Astrocyte (in vitro differentiated cells and primary cell): ENCODE data around the gene PURB. TPM values are rescaled to one million over a fixed set of nuclear protein-coding genes. Genes with fewer than 3 reads are reported as not detected.
"Not testable (repeated sequence)": the region's sequence is repeated elsewhere in the genome, so short reads cannot be mapped to it uniquely, and the experiment has no call there.

ENCODE experiments used
- DNase-seq: peaks from one replicate; pipeline ENCODE4 v3.0.0-alpha.2; 2010; ENCODE audit warnings: low read depth
- FAIRE-seq: peaks from 2 replicates; lab custom pipeline; 2011; peaks lifted over from hg19 to GRCh38; lab: Jason Lieb, UNC
- H2AFZ ChIP-seq: 2 replicates; pipeline ENCODE4 v1.6.0; 2012; ENCODE audit warnings: low read depth, low read length, inconsistent platforms
- H3K27ac ChIP-seq: 2 replicates; pipeline ENCODE4 v1.5.1; 2011; ENCODE audit warnings: low read depth, low read length, inconsistent platforms
- H3K27me3 ChIP-seq: 2 replicates; pipeline ENCODE4 v1.6.0; 2011; ENCODE audit warnings: low read length, inconsistent platforms; ENCODE audit not compliant: insufficient read depth
- H3K36me3 ChIP-seq: 2 replicates; pipeline ENCODE4 v1.5.1; 2011; ENCODE audit warnings: low read length, inconsistent platforms; ENCODE audit not compliant: insufficient read depth
- H3K4me1 ChIP-seq: 2 replicates; pipeline ENCODE4 v1.5.1; 2011; ENCODE audit warnings: low read length, inconsistent platforms; ENCODE audit not compliant: insufficient read depth
- H3K4me2 ChIP-seq: 2 replicates; pipeline ENCODE4 v1.6.0; 2012; ENCODE audit warnings: low read length, inconsistent platforms
- H3K4me3 ChIP-seq: 2 replicates; pipeline ENCODE4 v1.5.1; 2011; ENCODE audit warnings: low read depth, mild to moderate bottlenecking, low read length, inconsistent platforms; ENCODE audit not compliant: insufficient read depth
- H3K79me2 ChIP-seq: 2 replicates; pipeline ENCODE4 v1.6.0; 2012; ENCODE audit warnings: mild to moderate bottlenecking, low read length, inconsistent platforms; ENCODE audit not compliant: insufficient read depth
- H3K9ac ChIP-seq: 2 replicates; pipeline ENCODE4 v1.6.0; 2012; ENCODE audit warnings: mild to moderate bottlenecking, low read length, inconsistent platforms
- H3K9me3 ChIP-seq: 2 replicates; pipeline ENCODE4 v1.5.1; 2012; ENCODE audit warnings: low read depth, mild to moderate bottlenecking, low read length, inconsistent platforms; ENCODE audit not compliant: insufficient read depth
- H4K20me1 ChIP-seq: 2 replicates; pipeline ENCODE4 v1.6.0; 2012; ENCODE audit warnings: low read length, inconsistent platforms; ENCODE audit not compliant: insufficient read depth
- H3K27ac Mint-ChIP-seq: one replicate; pipeline ENCODE4 v1.8.0; 2021; ENCODE audit warnings: mild to moderate bottlenecking, mixed read lengths; ENCODE audit not compliant: unreplicated experiment
- H3K27me3 Mint-ChIP-seq: one replicate; pipeline ENCODE4 v1.8.0; 2021; ENCODE audit warnings: low read depth, mixed read lengths; ENCODE audit not compliant: unreplicated experiment
- H3K36me3 Mint-ChIP-seq: one replicate; pipeline ENCODE4 v1.8.0; 2021; ENCODE audit warnings: low read depth, mixed read lengths; ENCODE audit not compliant: unreplicated experiment
- H3K4me1 Mint-ChIP-seq: one replicate; pipeline ENCODE4 v1.8.0; 2021; ENCODE audit warnings: low read depth, mixed read lengths; ENCODE audit not compliant: unreplicated experiment
- H3K4me3 Mint-ChIP-seq: one replicate; pipeline ENCODE4 v1.8.0; 2021; ENCODE audit warnings: mild to moderate bottlenecking, moderate library complexity, mixed read lengths; ENCODE audit not compliant: unreplicated experiment
- H3K9me3 Mint-ChIP-seq: one replicate; pipeline ENCODE4 v1.8.0; 2021; ENCODE audit warnings: mild to moderate bottlenecking, mixed read lengths; ENCODE audit not compliant: unreplicated experiment
- EZH2 ChIP-seq: IDR thresholded peaks from 2 replicates; pipeline ENCODE4 v1.6.1; 2012; ENCODE audit warnings: mild to moderate bottlenecking, low read length, inconsistent platforms; ENCODE audit not compliant: insufficient read depth
- total RNA-seq: library from RNA; stranded (reverse); gene quantifications from 2 replicates; pipeline ENCODE4 v1.2.1, GENCODE V29; 2021
- TF ChIP-seq, protein P1 (sequence below): IDR thresholded peaks from 2 replicates; pipeline ENCODE4 v1.5.1; 2011; ENCODE audit warnings: low read depth, mild to moderate bottlenecking, inconsistent platforms, low read length, moderate library complexity; ENCODE audit not compliant: insufficient read depth

Gene PURB
- total RNA-seq, 1 donor from 2014 or later = 26.3 TPM

DNA sequence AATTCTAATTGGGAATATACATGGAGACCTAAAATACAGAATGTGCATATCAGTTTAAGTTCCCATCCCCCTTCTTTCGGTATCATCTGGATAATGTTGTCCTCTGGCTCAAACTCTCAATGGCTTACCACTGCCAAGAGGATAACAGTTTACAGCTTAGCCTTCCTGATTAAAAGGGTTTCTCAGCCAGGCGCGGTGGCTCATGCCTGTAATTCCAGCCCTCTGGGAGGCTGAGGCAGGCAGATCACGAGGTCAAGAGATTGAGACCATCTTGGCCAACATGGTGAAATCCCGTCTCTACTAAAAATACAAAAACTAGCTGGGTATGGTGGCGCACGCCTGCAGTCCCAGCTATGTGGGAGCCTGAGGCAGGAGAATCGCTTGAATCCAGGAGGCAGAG, 42.7 kb downstream of the PURB start:
- H3K4me3 Mint-ChIP-seq, H3K4me2 ChIP-seq, H3K9me3 ChIP-seq, FAIRE-seq, H3K4me3 ChIP-seq, H3K27ac Mint-ChIP-seq, H3K9me3 Mint-ChIP-seq, H3K27me3 ChIP-seq, DNase-seq, H3K4me1 Mint-ChIP-seq, H3K36me3 Mint-ChIP-seq, H3K27ac ChIP-seq, H2AFZ ChIP-seq, H3K27me3 Mint-ChIP-seq, H3K4me1 ChIP-seq, H3K9ac ChIP-seq, H3K36me3 ChIP-seq: not testable (repeated sequence)
- Histone ChIP-seq H4K20me1 (peaks cover 66% of the 10 kb centered on the region), H3K79me2 (peaks cover 93% of the 10 kb centered on the region)

DNA sequence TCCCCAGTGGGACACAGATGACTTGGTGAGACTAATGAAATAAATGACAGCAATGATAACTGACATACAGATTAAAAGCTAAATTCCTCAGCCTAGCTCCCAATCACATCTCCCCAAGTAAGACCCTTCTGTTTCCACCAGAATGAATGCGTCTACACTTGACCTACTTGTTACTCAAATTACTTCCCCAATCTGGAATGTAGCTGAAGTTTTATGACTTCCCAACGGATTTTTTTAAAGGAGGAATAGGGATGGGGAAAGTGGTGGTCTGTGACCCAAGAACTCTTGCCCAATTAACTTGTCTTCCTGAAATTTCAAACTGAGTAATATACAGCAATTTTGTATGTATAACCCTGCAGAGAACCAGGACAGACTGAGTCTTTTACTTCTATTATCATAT, 46.6 kb downstream of the PURB start:
- Mint-ChIP-seq H3K27ac (no peak overlapping the region), H3K9me3 (no peaks in the 10 kb centered on the region), H3K4me1 (peaks cover 2% of the 10 kb centered on the region), H3K27me3 (no peaks in the 10 kb centered on the region), H3K36me3 (no peaks in the 10 kb centered on the region), H3K4me3 (no peak overlapping the region)
- no peak overlapping the region for H3K4me3 ChIP-seq
- no peak overlapping the region for H3K9ac ChIP-seq
- H3K9me3 ChIP-seq = no peaks in the 10 kb centered on the region
- H3K4me2 ChIP-seq = no peak overlapping the region
- H3K36me3 ChIP-seq = peaks cover 21% of the 10 kb centered on the region
- FAIRE-seq (no peak), DNase-seq (no peak)
- H2AFZ ChIP-seq = no peak overlapping the region
- H4K20me1 ChIP-seq = peaks cover 35% of the 10 kb centered on the region
- peaks cover 75% of the 10 kb centered on the region for H3K79me2 ChIP-seq
- H3K27me3 ChIP-seq = no peaks in the 10 kb centered on the region
- no peak overlapping the region for H3K27ac ChIP-seq
- no peaks in the 10 kb centered on the region for H3K4me1 ChIP-seq
- no peak for TF ChIP-seq EZH2
- TF ChIP-seq, protein P1, sequence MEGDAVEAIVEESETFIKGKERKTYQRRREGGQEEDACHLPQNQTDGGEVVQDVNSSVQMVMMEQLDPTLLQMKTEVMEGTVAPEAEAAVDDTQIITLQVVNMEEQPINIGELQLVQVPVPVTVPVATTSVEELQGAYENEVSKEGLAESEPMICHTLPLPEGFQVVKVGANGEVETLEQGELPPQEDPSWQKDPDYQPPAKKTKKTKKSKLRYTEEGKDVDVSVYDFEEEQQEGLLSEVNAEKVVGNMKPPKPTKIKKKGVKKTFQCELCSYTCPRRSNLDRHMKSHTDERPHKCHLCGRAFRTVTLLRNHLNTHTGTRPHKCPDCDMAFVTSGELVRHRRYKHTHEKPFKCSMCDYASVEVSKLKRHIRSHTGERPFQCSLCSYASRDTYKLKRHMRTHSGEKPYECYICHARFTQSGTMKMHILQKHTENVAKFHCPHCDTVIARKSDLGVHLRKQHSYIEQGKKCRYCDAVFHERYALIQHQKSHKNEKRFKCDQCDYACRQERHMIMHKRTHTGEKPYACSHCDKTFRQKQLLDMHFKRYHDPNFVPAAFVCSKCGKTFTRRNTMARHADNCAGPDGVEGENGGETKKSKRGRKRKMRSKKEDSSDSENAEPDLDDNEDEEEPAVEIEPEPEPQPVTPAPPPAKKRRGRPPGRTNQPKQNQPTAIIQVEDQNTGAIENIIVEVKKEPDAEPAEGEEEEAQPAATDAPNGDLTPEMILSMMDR = no peak

DNA sequence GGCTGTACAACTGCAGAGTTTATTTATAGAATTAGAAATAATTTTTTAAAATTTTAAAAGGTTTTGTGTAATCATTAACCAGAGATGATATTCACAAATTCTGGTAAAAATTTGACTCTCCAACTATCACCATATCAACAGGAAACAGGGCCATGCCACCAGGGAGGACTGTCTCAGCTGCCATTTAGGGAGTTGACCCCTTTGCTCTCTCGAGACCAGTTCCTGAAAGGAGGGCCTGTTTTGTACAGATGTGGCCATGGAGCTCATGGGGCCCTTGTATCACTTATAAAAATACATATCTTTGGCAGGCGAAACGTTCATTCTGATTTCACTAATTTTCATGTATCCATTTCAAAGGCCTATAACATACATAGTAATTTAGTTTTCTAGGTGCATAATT, 57.8 kb downstream of the PURB start:
- H3K9me3 Mint-ChIP-seq = no peaks in the 10 kb centered on the region
- H3K4me2 ChIP-seq = no peak overlapping the region
- TF ChIP-seq, protein P1 = no peak
- TF ChIP-seq EZH2 = no peak
- H2AFZ ChIP-seq = no peak overlapping the region
- peaks cover 18% of the 10 kb centered on the region for H3K36me3 Mint-ChIP-seq
- peaks cover 14% of the 10 kb centered on the region for H3K4me1 Mint-ChIP-seq
- H3K9me3 ChIP-seq = no peaks in the 10 kb centered on the region
- no peaks in the 10 kb centered on the region for H4K20me1 ChIP-seq
- no peaks in the 10 kb centered on the region for H3K79me2 ChIP-seq
- H3K4me3 Mint-ChIP-seq = no peak overlapping the region
- FAIRE-seq (no peak), DNase-seq (no peak)
- H3K27ac ChIP-seq = no peak overlapping the region
- no peak overlapping the region for H3K9ac ChIP-seq
- no peak overlapping the region for H3K27ac Mint-ChIP-seq
- no peaks in the 10 kb centered on the region for H3K4me1 ChIP-seq
- H3K36me3 ChIP-seq = peaks cover 31% of the 10 kb centered on the region
- no peak overlapping the region for H3K4me3 ChIP-seq
- no peaks in the 10 kb centered on the region for H3K27me3 Mint-ChIP-seq
- H3K27me3 ChIP-seq = no peaks in the 10 kb centered on the region

Other genes with a start within 250 kb of the PURB start
- gene ZMIZ2, start 136.7 kb downstream of the PURB start, total RNA-seq = 62.5 and 76.8 TPM in 2 replicates
- gene PPIA, start 88.8 kb downstream of the PURB start, total RNA-seq = 1,461 and 1,628 TPM in 2 replicates
- gene H2AZ2, start 37.4 kb downstream of the PURB start, total RNA-seq = 93.4 and 105 TPM in 2 replicates
- 0.11 and 0.19 TPM in 2 replicates for gene MYO1G, start 93.5 kb upstream of the PURB start, total RNA-seq
- 57.6 and 62.0 TPM in 2 replicates for gene CCM2, start 114.7 kb upstream of the PURB start, total RNA-seq
- gene NACAD, start 203.4 kb upstream of the PURB start, total RNA-seq = 18.3 and 21.6 TPM in 2 replicates
- 55.2 and 65.2 TPM in 2 replicates for gene TBRG4, start 226.2 kb upstream of the PURB start, total RNA-seq